HG03558 (cell line): Measurements from ENCODE around the gene HIPK3.
"Not testable (repeated sequence)": the region's sequence is repeated elsewhere in the genome, so short reads cannot be mapped to it uniquely, and the experiment has no call there.

Experiments
- ATAC-seq: cut with Tn5 transposase; IDR thresholded peaks from one replicate; pipeline ENCODE4 v1.9.1; 2021; ENCODE audit warnings: moderate number of reproducible peaks; ENCODE audit not compliant: unreplicated experiment; ENCODE audit errors: extremely low read depth

HIPK3 gene

GRCh38 chr11:33257897-33258630, 883 bp downstream of the HIPK3 start:
- ATAC-seq, result peak; percentile 20

DNA sequence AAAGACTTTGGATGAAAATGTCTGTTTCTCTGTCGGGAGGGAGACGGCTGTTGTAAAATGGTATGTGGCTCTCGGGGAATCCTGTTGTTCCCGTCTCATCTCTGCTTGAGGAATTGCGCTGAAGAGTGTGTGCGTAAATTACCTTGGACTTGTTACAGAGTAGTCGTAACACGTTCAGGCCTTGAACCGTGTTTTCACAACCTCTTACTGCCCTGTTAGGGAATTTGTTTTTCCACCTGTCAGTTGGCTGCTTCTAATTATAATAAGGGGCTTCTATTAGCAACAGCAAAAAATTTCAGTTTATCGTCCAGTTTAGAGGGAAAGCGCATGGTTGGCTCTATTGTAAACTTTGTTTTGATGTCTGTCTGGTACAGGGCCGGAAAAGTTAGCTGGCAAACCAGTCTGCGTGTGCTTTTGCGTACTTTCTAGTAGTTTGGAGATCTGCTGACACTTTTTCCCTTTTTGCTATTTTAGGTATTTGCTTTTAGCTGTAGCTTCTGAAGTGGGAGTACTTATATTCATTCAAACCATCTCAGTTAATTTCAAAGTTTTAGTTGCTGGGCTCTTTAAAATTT, 1.5 kb downstream of the HIPK3 start:
- ATAC-seq, result no peak

- ATAC-seq, result no peak
Measured at GRCh38 chr11:33259869-33260268, 2.7 kb downstream of the HIPK3 start.

GRCh38 chr11:33261350-33261749, 4.2 kb downstream of the HIPK3 start:
- not testable (repeated sequence) for ATAC-seq

GRCh38 chr11:33262011-33262645, 4.9 kb downstream of the HIPK3 start:
- no peak for ATAC-seq

DNA sequence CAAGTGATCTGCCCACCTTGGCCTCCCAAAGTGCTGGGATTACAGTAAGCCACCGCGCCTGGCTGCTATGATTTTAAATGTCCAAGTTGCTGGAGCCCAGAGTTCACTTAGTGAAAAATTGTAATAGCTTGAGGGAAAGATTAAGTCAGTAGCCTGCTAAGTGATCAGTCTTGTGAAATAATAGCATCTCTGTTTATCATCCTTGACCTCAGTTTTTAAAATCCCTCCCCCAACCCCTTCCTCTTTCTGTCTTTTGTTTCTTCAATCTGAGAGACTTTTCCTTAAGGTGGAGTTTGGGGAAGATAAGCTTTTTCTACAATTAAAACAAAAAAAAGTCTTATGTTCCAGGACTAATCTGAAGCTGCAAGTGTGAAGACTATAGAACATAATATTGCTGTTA, 6.4 kb downstream of the HIPK3 start:
- no peak for ATAC-seq

GRCh38 chr11:33264926-33265325, 7.7 kb downstream of the HIPK3 start:
- no peak for ATAC-seq

- ATAC-seq, result no peak
Measured at GRCh38 chr11:33266393-33267215, 9.4 kb downstream of the HIPK3 start.

DNA sequence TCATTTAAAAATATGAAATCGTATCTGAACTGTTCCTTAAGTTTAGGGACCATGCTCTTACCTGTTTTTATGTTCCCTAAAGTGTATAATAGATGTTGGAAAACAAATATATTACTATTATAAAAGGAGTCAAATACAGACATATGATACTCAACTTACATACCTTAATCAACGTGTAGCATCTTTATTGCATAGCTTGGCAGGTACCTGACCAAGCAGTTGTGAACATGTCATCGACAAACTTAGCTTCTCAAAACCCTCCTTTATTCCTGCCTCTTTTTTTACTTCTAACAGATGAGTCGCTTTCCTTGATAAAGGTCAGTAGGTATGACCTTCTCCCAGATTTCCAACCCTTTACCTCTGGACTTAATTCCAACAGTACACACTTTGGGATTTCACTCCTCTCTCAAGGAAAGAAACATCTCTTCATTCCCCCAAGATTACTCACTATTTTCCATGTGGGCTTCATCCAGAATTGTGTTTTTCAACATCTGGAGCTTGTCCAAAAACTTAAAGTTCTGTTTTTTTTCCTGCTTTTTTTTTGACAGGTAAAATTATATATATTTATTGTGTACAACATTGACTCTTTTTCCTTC, 11.9 kb downstream of the HIPK3 start:
- ATAC-seq, result no peak

GRCh38 chr11:33269822-33270221, 12.6 kb downstream of the HIPK3 start:
- ATAC-seq, result no peak

- no peak for ATAC-seq
Measured at GRCh38 chr11:33271059-33271458, 13.9 kb downstream of the HIPK3 start.

- ATAC-seq, result no peak
Measured at GRCh38 chr11:33272338-33273107, 15.3 kb downstream of the HIPK3 start.

DNA sequence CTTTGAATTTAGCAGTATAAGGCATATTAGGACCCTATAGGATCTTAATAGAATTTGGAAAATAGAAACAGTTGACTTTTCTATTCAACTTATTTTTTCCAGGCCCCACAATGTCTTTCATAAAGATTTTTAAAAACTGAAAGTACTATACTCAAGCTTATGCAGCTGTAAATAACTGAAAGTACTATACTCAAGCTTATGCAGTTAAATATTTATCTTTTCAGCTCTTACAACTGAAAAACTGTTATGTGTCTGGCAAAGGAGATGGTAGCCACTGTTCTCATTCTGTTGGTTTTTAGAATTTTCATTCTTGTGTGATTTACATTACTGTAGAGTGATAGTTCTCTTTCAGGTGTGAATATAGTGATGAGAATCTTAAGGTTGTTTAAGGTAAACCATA, 16.5 kb downstream of the HIPK3 start:
- ATAC-seq, result no peak

DNA sequence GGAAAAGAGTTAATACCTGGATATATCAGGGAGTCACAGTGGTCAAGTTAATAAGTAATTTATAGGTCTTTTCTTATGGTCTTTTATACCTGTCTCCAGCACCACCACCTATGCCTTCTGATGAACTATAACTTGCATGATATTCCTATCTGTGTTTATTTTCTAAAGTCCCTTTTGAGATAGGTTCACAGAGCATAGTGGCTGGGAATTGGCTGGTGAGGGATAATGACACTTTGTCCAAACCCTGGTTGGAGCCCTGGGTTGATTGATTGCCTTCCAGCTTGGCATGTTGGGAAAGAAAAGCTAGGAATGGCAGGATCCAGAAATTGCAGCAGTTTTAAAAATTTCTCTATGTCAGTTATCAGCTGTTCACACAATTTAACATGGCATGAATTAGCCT, 23.2 kb downstream of the HIPK3 start:
- no peak for ATAC-seq

DNA sequence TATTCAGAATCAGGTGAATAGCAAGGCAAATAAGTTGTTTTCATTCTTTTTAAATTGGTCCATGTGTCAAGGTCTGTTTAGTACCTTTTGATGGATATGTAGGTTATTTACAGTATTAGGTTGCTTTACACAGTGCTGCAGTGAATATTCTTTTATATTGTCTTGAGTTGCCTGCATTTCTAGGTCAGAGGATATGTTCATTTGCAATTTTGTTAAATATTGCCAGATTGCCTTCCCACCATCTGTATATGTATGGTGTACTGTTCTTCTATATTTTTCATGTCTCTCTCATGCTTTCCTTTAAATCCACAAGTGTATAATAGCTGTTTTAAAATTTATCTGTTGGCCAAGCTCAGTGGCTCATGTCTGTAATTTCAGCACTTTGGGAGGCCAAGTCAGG, 24.6 kb downstream of the HIPK3 start:
- no peak for ATAC-seq

DNA sequence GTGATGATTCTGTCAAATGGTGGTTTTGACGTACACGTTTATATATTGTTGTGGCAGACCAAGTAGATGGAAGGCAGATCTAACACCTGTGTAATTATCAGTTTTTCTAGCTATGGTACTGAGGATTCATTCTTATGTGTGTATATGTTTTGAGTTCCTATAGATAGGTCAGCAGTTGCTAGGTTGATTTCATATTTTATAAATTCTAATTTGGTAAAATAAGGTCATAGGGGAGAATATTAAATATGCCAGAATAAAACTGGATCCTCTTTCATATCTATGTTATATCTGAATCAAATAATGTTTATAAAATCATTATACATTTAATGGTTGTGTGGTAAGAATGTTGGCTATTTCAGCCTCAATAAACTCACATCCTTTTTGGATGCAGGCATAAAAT, 27.6 kb downstream of the HIPK3 start:
- no peak for ATAC-seq

DNA sequence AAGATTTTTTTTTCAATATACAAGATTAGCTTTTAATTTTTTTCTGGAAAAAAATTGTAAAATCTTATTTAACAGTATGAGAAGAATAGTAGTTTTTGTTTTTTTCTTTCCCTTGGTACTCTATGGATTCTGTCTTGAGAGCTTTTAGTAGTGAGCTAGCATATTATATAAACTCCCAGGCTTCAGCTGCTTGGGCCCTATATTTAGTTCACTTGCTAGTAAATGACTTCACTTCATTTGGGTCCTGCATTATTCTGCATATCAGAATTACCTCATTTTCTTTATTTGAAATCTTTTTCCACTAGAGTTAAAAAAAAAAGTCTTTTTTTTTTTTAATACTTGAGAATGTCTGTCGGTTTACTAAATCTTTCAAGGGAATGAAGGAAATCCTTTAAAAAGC, 33.1 kb downstream of the HIPK3 start:
- ATAC-seq, result no peak

GRCh38 chr11:33291004-33291777, 34.0 kb downstream of the HIPK3 start:
- no peak for ATAC-seq

DNA sequence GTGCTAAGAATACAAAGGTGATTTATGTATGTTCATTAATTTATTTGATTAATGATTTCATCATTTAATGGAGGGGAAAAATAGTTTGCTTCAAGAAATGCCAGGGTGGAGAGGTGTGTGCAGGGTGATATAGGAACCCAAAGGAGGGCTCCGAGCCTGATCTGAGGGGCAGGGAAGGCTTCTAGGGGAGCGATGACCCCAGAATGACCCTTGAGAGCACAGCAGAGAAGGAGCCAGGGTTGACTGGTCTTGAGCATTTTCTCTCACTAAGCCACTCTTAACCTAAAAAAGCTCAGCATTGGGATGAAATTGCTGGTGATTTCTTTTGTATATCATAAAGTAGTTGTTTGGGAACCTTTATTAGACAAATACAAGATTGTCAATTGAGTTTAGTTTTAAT, 35.1 kb downstream of the HIPK3 start:
- no peak for ATAC-seq
